PC-9 (cell line): ENCODE data around the gene SMAD6. TPM values are rescaled to one million over a fixed set of nuclear protein-coding genes. Genes with fewer than 3 reads are reported as not detected.
A peak's percentile ranks its signal among the peaks of the same experiment; 100 is the strongest.

Experiments
- BruUV-seq: library from RNA; stranded (reverse); fragments of 400-500 nt; replicated peaks from 2 replicates; lab custom pipeline; 2021; lab: Mats Ljungman, UMichigan
- CTCF ChIA-PET: fragments of 300-600 bp; sonication (Branson Sonifier 250); formaldehyde crosslinking; loops from one replicate; lab custom pipeline; 2022; ENCODE audit warnings: antibody characterized with exemption; lab: Charles Lee
- POLR2A ChIA-PET: fragments of 300-600 bp; sonication (Branson Sonifier 250); formaldehyde crosslinking; loops from one replicate; lab custom pipeline; 2022; ENCODE audit warnings: antibody characterized with exemption; ENCODE audit not compliant: unreplicated experiment; lab: Charles Lee
- DNase-seq, 2 experiments: peaks; one replicate each; pipeline versions ENCODE4 v3.0.0 to v3.0.0-alpha.2; 2015 to 2022; ENCODE audit warnings: mixed read lengths in 1 of 2
- H2AFZ ChIP-seq: fragments of 200-600 bp; sonication (generic); 2 replicates; pipeline ENCODE4 v1.8.1; 2017; ENCODE audit warnings: antibody characterized with exemption
- H3F3A ChIP-seq: fragments of 200-600 bp; sonication (generic); 2 replicates; pipeline ENCODE4 v1.8.1; 2017; ENCODE audit warnings: antibody characterized with exemption, mild to moderate bottlenecking, low read depth; ENCODE audit not compliant: insufficient read depth
- H3K27ac ChIP-seq: fragments of 200-600 bp; sonication (generic); 2 replicates; pipeline ENCODE4 v1.6.1; 2016; ENCODE audit warnings: mixed run types
- H3K27me3 ChIP-seq: fragments of 200-600 bp; sonication (generic); 2 replicates; pipeline ENCODE4 v1.6.1; 2016; ENCODE audit warnings: low read depth, mixed run types; ENCODE audit not compliant: insufficient read depth
- H3K36me3 ChIP-seq: fragments of 200-600 bp; sonication (generic); 2 replicates; pipeline ENCODE4 v1.6.1; 2016; ENCODE audit warnings: low read depth, mixed run types
- H3K4me1 ChIP-seq: fragments of 200-600 bp; sonication (generic); replicated peaks from 2 replicates; pipeline ENCODE4 v1.6.1; 2016; ENCODE audit warnings: mixed run types; ENCODE audit not compliant: insufficient read depth
- H3K4me2 ChIP-seq: fragments of 200-600 bp; sonication (generic); 2 replicates; pipeline ENCODE4 v1.6.1; 2017; ENCODE audit warnings: mixed run types
- H3K4me3 ChIP-seq: fragments of 200-600 bp; sonication (generic); 2 replicates; pipeline ENCODE4 v1.6.1; 2016; ENCODE audit warnings: mixed run types
- H3K79me2 ChIP-seq: fragments of 200-600 bp; sonication (generic); 2 replicates; pipeline ENCODE4 v1.6.1; 2017; ENCODE audit warnings: low read depth, mixed run types
- H3K9me2 ChIP-seq: fragments of 200-600 bp; sonication (generic); 2 replicates; pipeline ENCODE4 v1.8.1; 2017; ENCODE audit warnings: mild to moderate bottlenecking; ENCODE audit not compliant: insufficient read depth
- H3K9me3 ChIP-seq: fragments of 200-600 bp; sonication (generic); 2 replicates; pipeline ENCODE4 v1.8.1; 2016; ENCODE audit warnings: low read depth; ENCODE audit not compliant: insufficient read depth
- H4K20me1 ChIP-seq: fragments of 200-600 bp; sonication (generic); 2 replicates; pipeline ENCODE4 v1.8.1; 2017; ENCODE audit not compliant: insufficient read depth
- EZH2 ChIP-seq: fragments of 200-600 bp; sonication (generic); IDR thresholded peaks from 2 replicates; pipeline ENCODE4 v1.8.0; 2017; ENCODE audit warnings: antibody characterized with exemption, low read depth
- intact Hi-C: fragments of 100-400 bp; cut with micrococcal nuclease; formaldehyde crosslinking; loops from one replicate; pipeline ENCODE4 v1.10.0; 2022; ENCODE audit not compliant: unreplicated experiment
- total RNA-seq: library from RNA; stranded (reverse); gene quantifications from 2 replicates; pipeline ENCODE4 v1.2.3, GENCODE V29; 2021
- TF ChIP-seq, protein P1 (sequence below): fragments of 200-600 bp; sonication (generic); conservative IDR thresholded peaks from 2 replicates; pipeline ENCODE4 v1.6.1; 2017; ENCODE audit warnings: mixed run types, antibody characterized with exemption, mild to moderate bottlenecking, moderate library complexity

SMAD6 gene
- total RNA-seq, 1 experiment from 2014 or later: 7.1 TPM

DNA sequence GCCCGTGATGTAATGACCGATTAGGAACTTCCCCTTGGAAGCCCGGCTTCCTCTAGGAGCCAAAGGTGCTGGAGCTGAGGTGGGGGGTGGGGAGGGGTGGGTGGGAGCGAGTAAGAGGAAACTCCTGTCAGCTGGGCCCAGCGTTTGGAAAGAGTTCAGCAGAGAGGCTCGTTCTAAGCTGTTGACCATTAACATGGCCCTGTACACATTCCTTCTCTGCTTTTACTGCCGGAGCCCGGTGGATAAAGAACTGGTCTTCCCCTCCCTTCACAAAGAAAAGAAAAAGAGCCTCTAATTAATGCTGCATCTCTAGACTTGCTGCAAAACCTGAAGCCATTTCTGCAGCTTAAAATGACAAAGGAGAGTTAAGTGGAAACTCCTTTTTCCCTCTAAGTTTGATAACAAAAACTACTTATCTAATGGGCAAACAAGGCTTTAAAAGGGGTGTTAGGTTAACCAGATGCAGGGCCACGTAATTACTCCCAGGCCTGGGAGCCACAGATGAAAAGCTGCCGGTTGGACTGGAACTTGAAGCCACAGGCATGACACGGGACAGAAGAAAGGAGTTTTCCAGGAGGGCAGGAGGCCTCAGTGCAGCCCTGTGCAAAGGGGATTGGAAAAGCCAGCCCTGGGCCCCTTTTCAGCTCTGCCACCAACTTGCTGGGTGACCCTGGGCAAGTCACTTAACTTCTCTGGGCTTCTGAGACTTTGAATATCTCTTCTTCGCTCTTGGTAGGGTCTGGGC, 71.3 kb downstream of the SMAD6 start:
- no peaks in the 10 kb centered on the region for H4K20me1 ChIP-seq
- no TSS peak for BruUV-seq
- ChIA-PET POLR2A (interaction anchor here (0.7 kb wide), 1 partner anchor 66 kb away, joined by 3 read pairs; no protein-coding TSS in a partner anchor), CTCF (interaction anchor here (0.6 kb wide), 1 partner anchor 104 kb away, joined by 3 read pairs; no protein-coding TSS in a partner anchor)
- no peaks in the 10 kb centered on the region for H3K36me3 ChIP-seq
- intact Hi-C loops: no loop called here
- H3K9me2 ChIP-seq: no peaks in the 10 kb centered on the region
- peaks cover 13% of the 10 kb centered on the region; the same call in 1 of the 2 replicates for H3K79me2 ChIP-seq
- H3F3A ChIP-seq: peaks cover 23% of the 10 kb centered on the region; the same call in 1 of the 2 replicates
- DNase-seq: no peak
- no peak overlapping the region for H3K4me2 ChIP-seq
- no peak for TF ChIP-seq EZH2
- H2AFZ ChIP-seq: no peak overlapping the region
- no peak overlapping the region for H3K27ac ChIP-seq
- no peaks in the 10 kb centered on the region for H3K9me3 ChIP-seq
- H3K27me3 ChIP-seq: no peaks in the 10 kb centered on the region
- no peak overlapping the region for H3K4me3 ChIP-seq
- peaks cover 27% of the 10 kb centered on the region for H3K4me1 ChIP-seq

DNA sequence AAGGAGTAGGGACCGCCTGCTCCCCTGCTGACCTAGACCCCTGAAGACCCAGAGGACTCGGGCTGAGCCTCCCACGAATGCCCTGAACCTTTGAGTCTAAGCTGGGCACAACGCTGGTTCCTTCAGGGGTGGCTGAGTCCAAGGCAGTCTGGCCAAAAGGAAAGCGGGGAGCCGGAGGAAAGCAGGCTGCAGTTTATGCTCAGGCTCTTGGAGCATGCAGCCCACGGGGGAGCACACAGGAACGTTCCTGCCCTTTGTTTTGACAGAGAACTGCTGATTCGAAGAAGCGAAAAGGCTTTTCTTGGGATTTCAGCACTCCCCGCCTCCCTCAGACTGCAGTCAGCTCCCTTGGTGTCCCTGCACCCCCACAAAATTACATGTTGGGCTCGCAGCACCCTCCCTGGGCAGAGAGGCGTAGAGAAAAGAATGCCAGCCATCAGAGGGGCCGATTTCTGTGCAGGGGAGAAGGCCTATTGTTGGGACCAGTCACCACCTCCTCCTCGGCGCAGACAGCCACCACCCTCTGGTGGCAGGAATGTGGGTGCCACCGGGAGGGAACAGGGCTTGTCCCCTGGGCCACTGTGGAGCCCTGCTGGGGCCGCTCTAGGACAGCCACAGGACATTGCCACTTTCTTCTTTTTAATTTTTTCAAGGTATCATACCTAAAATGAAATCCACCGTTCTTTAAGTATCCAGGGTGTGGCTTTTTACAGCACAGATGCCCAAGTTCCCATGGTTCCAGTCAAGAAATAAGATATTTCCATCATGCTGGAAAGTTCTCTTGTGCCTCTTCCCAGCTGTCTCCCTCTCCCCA, 72.2 kb downstream of the SMAD6 start:
- ChIA-PET CTCF (interaction anchor here (0.6 to 1.3 kb wide), 3 partner anchors 76 to 105 kb away, joined by 3 to 5 read pairs (median 3); no protein-coding TSS in a partner anchor), POLR2A (no interaction called here)
- Histone ChIP-seq H2AFZ (no peak overlapping the region), H3K9me2 (no peaks in the 10 kb centered on the region), H3K36me3 (no peaks in the 10 kb centered on the region), H3K27me3 (no peaks in the 10 kb centered on the region), H3K4me1 (peaks cover 27% of the 10 kb centered on the region), H3K4me2 (no peak overlapping the region), H3K27ac (no peak overlapping the region), H3K79me2 (peaks cover 6% of the 10 kb centered on the region; the same call in 1 of the 2 replicates), H4K20me1 (no peaks in the 10 kb centered on the region), H3K4me3 (no peak overlapping the region), H3F3A (peaks cover 23% of the 10 kb centered on the region; the same call in 1 of the 2 replicates), H3K9me3 (no peaks in the 10 kb centered on the region)
- intact Hi-C loops: loop anchor here (1.0 to 2.0 kb wide), 5 partner anchors 69 to 171 kb away; no protein-coding TSS in a partner anchor
- BruUV-seq: no TSS peak
- TF ChIP-seq EZH2: no peak
- TF ChIP-seq, protein P1, sequence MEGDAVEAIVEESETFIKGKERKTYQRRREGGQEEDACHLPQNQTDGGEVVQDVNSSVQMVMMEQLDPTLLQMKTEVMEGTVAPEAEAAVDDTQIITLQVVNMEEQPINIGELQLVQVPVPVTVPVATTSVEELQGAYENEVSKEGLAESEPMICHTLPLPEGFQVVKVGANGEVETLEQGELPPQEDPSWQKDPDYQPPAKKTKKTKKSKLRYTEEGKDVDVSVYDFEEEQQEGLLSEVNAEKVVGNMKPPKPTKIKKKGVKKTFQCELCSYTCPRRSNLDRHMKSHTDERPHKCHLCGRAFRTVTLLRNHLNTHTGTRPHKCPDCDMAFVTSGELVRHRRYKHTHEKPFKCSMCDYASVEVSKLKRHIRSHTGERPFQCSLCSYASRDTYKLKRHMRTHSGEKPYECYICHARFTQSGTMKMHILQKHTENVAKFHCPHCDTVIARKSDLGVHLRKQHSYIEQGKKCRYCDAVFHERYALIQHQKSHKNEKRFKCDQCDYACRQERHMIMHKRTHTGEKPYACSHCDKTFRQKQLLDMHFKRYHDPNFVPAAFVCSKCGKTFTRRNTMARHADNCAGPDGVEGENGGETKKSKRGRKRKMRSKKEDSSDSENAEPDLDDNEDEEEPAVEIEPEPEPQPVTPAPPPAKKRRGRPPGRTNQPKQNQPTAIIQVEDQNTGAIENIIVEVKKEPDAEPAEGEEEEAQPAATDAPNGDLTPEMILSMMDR: peak; percentile 94
- peak; percentile 66 to 92 for DNase-seq

DNA sequence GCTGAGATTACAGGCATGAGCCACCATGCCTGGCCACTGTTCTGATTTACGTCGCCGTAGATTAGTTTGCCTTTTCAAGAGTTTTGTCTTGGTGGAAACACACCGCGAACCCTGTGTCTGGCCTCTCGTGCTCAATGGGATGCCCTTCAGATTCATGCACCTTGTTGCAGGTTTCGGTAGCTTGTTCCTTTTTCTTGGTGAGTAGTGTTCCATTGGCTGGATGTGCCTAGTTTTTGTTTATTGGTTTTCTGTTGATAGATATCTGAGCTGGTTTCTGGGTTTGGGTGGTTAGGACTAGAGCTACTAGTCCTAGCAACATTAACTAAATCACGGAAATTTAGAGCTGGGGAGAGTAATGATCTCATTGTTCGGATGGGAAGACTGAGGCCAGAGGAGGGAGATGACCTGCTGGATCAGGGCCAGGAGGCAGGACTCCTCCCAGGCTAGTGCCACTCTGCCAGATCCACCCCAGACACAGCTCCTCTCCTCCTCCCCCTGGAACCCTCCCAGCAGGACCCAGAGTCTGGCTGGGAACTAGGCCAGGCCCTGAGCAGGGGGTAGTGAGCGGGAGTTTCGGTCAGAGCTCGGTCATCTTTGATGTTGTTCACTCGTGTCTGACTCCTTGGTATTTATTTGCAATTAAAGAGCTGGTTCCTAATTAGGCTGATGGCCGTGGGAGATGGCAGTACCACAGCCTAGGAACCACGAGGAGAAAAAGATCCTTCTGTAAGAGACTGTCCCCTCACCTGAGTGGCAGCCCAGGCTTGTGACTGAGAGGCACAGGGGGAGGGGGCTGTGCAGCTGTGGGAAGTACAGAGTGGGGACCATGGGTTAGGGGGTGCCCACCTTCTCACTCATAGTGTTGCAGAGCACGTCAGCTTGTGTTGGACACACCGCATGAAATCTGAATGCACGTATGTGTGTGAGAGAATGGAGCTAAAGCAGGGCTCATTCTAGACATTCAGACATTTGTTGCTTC, 73.4 kb downstream of the SMAD6 start:
- BruUV-seq: no TSS peak
- no peak for DNase-seq
- Histone ChIP-seq H3K79me2 (no peaks in the 10 kb centered on the region), H3K36me3 (no peaks in the 10 kb centered on the region), H3K4me2 (no peak overlapping the region), H4K20me1 (no peaks in the 10 kb centered on the region), H3K4me1 (peaks cover 15% of the 10 kb centered on the region), H3K27ac (no peak overlapping the region), H3K27me3 (no peaks in the 10 kb centered on the region), H3F3A (peaks cover 15% of the 10 kb centered on the region; the same call in 1 of the 2 replicates), H3K4me3 (no peak overlapping the region), H3K9me3 (no peaks in the 10 kb centered on the region), H3K9me2 (no peaks in the 10 kb centered on the region), H2AFZ (no peak overlapping the region)
- intact Hi-C loops: loop anchor here (2.0 kb wide), 1 partner anchor 67 kb away; no protein-coding TSS in a partner anchor
- TF ChIP-seq EZH2: no peak
- ChIA-PET POLR2A (no interaction called here), CTCF (interaction anchor here (0.6 to 1.3 kb wide), 3 partner anchors 75 to 615 kb away, joined by 3 to 9 read pairs (median 5); no protein-coding TSS in a partner anchor)
